NCI-H1105 treated with DMSO at 0.1 percent for 48 hours (cell line): ENCODE measurements around the gene TMEM131.

Experiments used
- DNase-seq: peaks from one replicate; lab custom pipeline; 2025; lab: John Stamatoyannopoulos, UW

The TMEM131 gene

DNA sequence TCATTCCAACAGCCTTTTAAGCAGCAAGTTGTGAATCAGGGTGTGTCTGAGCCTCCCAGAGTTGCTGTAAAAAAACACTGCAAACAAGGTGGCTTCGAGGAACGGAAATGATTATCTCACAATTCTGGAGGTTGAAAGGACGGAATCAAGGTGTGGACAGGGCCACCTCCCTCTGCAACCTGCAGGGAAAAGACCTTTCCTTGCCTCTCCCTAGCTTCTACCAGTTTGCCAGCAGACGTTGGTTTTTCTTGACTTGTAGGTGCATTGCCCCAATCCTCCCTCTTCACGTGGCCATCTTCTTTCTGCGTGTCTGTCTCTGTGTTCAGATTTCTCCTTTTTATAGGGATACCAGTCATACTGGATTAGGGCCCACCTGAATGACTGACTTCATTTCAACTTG, 24.8 kb upstream of the TMEM131 start:
- no peak for DNase-seq

- DNase-seq = no peak
Observed at GRCh38 chr2:98016908-98017670, 21.3 kb upstream of the TMEM131 start.

DNA sequence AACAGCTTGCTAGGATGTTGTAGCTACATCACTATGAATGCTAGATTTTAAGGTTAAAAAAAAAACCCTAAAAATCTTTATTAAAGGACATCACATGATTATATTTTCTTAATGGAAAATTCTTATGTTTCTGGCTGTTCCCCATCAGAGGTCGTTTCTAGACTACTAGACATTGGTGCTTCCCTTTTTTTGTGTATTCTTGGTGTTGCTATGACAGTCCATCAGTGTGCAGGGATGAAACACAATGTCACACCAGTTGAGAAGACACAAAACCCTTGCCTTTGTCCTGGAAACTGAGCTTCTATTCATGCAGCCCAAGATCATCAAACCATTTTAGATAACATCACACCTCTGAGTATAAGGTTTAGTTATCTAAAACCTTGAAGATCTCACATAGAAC, 19.9 kb upstream of the TMEM131 start:
- no peak for DNase-seq

GRCh38 chr2:98014379-98014778, 18.6 kb upstream of the TMEM131 start:
- no peak for DNase-seq

DNA sequence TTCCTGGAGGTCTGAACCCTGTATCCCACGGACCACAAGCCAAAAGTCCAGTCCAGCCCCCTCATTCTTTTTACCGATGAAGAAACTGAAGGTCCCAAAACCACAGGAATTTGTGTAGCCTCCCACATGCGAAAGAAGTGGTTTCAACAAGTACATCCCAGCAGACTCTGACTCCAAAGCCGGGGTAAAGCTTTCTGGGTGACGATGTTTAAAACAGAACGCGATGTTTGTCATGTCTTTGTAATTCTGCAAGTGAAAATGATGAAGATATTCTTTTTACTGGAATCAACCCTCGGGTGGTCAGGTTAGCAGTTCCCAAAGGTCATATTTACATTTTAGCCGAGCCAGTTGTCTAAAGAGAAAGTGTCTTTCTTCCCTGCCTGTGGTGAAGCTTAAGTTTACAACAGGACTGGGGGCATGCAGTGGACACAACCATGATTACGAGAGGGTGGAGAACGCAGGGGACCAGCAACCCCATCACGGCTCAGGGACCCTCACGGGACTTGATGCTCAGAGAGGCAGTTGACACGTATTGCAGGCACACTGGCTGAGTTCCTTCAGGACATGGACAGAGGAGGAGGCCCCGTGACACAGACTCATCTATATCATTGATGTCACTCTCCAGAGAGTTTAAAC, 17.8 kb upstream of the TMEM131 start:
- DNase-seq = no peak

GRCh38 chr2:98012561-98012991, 16.8 kb upstream of the TMEM131 start:
- no peak for DNase-seq

- DNase-seq = no peak
Observed at GRCh38 chr2:98009887-98010760, 14.4 kb upstream of the TMEM131 start.

GRCh38 chr2:98008415-98008814, 12.7 kb upstream of the TMEM131 start:
- no peak for DNase-seq

DNA sequence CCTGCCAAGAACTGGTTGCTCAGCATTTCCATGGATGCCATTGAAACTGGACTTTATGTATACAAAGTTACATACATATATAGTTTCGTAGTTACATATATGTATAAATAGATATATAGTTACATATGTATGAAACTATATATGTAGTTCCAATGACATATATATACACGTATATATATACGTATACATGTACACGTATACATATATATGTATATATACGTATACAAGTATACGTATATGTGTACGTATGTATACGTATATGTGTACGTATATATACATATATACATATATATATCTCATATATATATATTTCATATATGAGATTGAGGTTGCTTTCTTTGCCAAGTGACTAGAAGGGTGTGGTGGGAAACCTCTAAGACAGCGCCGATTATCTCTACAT, 10.6 kb upstream of the TMEM131 start:
- no peak for DNase-seq

GRCh38 chr2:98004613-98005012, 8.9 kb upstream of the TMEM131 start:
- DNase-seq = no peak

- DNase-seq = no peak
Observed at GRCh38 chr2:98004047-98004446, 8.3 kb upstream of the TMEM131 start.

DNA sequence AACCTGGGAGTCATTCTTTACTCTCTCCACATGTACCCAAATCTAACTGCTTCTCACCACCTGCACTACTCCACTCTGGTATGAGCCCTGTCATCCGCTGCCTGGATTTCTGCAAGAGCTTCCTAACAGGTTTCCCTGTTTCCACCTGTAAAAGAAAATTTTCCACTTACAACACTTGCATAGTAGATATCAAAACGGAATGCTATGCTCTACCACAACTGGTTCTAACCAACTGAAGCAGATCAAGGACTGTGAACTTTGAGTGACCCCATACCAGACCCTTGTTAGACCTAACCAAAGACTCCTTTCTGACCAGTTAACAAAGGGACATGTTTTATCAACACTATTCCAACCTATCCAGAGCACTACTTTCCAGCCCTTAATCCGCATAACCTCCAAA, 3.8 kb upstream of the TMEM131 start:
- no peak for DNase-seq

GRCh38 chr2:97998431-97999005, 2.8 kb upstream of the TMEM131 start:
- no peak for DNase-seq

DNA sequence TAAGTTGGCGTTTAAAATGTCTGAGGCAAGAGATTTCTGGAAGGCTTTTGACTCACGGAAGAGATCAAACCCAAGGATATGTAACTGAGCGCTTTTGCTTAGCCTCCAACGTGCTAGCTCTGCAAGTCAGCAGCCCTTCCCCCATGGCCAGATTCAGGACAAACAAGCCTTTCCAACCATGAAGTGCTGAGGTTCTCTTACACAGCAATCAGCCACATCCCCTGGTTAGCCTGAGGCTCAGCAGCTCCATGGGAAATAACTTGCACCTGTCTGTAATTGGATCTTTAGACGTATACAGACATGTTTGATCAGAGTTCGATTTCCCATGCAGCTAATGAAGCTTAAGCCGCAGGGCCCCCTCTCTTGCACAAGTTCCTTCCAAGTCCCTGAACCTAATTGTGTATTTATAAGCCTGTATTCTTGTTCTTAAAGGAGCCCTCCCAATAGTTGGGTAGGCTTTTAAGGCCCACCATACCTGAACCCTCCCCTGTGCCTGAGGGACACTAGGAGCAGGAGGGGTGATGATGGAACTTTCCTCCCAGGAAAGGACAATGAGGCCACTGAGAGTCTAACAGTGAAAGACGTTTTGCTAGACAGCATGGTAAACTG, 2.1 kb upstream of the TMEM131 start:
- peak; percentile 79 for DNase-seq

- peak; percentile 24 for DNase-seq
Observed at GRCh38 chr2:97996679-97997078, 931 bp upstream of the TMEM131 start.

DNA sequence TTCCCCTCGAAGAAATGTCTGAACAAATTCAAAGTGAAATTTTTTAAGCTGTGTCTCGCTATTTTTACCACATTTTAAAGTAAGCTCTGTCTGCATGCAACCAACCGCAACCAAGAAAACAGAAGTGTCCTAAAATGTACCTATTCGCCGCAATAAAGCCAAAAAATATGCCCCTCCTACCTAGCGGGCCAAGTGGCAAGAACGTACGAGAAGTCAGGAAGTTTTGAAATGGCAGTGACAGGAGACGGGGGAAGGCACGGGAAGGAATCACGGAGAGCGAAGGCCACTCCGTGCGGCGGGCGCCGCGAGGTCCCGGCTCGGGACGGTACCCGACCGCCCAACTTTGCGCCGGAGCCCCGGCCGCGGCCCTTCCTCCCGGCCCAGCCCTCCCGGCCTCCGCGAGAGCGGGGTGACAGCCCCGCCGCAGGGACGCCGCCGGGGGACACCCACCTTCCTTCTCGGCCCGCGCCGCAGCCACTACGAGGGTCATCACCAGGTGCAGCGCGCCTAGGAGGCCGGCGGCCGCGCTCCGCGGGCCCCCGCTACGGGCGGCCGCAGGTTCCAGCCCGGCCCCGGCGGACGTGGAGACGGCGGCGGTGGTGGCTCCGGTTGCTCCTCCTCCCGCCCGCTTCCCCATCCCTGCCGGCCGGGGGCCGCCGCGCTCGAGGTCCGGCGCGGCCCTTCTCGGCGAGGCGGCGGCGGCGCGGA, 568 bp downstream of the TMEM131 start:
- peak; percentile 50 for DNase-seq

DNA sequence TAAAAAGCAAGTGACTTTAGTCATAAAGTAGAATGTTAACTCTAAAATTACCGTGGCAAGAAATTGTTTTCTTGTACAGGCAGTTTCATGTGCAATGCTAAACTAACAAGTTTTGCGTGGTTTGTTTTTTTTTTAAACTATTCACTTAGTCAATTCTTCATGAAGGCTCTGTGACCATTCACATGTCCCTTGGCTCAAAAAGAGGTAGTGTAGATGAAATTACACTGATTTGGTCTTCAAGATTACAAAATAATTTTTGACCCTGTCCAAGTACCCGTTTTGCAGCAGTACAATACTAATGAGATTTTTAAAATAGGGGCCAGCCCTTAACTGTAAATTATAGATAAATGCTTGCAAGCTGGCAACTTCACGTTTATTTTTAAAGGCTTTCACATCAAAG, 1.3 kb downstream of the TMEM131 start:
- DNase-seq = peak; percentile 5

- no peak for DNase-seq
Observed at GRCh38 chr2:97993926-97994325, 1.8 kb downstream of the TMEM131 start.

GRCh38 chr2:97992836-97993825, 2.6 kb downstream of the TMEM131 start:
- DNase-seq = no peak
